HG03457 (cell line): Measurements from ENCODE around the gene IGSF21.

Experiments used
- ATAC-seq: cut with Tn5 transposase; IDR thresholded peaks from one replicate; pipeline ENCODE4 v1.9.1; 2021; ENCODE audit warnings: moderate number of reproducible peaks; ENCODE audit not compliant: unreplicated experiment

IGSF21 gene

DNA sequence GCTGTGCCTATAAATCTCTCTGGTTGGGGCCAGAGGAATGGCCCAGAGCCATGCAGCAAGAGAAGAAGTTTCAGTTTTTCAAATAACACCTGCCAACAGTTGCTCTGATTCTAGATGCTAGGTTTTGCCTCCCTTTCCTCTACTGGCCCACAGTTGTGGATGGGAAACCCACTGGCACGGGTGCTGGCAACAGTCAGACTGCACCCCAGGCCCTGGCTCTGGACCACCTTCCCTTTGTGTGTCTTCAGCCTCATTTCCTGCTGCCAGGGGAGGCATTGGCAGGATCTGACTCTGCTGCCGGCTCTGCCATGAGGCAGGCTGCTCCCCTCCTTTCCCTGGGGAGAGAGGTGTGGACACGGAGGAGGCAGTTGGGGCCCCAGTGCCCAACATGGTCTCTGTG is 142.0 kb downstream of the IGSF21 start:
- no peak for ATAC-seq

DNA sequence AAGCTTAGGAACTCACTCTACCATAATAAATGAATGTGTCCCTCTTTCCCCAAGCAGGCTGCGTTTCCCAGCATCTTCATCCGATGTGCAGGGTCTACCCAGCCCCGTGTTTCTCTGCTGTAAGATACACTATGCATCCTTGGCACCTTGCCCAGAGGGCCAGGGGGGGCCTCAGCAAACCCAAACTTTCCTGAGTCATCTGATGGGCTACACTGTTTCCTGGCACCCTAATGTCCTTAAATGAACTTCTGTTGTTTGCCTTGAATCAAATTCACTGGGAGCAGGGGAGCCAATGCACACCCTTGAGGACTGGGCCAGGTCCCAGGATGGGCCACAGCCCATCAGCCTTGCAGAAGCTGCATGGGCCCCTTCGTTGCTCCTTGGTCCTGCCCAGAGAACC is 145.5 kb downstream of the IGSF21 start:
- ATAC-seq, result no peak

DNA sequence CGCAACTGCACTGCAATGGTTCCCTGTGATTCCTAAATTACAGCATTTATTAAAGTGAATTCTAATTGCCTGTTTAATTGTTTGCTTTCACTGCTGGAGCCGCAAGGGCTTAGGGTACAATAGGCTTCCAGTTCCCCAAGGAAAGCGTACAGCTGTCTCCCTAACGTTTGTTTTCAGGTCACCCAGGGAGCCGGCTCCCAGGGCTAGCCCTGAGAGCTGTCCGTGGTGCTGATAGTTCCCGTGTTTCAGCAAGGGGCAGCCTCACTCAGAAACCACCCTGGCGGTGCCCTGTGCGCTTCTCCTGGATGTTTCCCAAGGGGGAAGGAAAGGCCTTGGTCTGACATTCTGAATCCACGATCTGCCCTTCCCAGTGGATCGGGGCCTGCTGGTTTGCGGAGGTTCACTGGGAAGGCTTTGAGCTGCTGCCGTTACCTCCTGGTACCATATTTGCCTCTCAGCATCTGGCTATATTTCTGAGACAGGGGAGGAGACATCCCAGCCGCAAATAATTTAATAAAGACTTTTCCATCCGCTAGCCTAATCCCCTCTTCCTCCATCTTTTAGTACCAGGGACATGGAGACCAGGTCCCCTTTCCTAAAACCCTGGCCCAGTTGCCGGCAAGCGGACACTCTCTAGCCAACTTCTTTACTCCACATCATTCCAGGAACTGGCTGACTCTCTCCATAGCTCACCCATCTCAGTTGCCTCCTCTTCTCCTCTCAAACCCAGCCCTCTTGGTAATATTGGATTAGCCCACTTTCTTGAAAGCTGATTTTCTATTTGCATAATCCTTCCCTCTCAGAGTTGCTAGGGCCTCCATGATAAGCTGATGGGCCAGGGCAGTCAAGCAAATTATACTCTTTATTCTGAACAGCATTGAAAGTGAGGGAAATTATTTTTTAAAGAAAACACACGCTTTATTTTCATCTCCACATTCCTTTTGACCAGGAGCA is 149.0 kb downstream of the IGSF21 start:
- ATAC-seq, result no peak

DNA sequence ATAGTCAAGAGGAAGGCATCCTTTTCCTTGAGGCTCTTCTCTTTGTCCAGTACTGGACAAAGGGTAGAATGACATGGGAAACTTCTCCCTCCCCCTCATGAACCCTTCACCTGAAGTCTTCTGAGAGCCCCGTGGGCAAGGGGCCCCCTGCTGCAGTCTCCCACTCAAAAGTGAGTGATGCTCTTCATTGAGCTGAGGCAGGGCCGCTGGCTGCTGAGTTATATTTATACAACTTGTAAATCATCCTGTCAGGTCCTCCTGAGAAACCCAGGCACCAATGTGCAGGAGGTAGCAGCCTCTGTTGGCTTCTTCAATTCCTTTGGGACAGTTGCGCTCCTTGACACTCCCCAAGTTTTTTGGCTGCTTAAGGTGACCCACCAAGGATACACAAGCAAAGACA is 150.2 kb downstream of the IGSF21 start:
- ATAC-seq, result no peak

DNA sequence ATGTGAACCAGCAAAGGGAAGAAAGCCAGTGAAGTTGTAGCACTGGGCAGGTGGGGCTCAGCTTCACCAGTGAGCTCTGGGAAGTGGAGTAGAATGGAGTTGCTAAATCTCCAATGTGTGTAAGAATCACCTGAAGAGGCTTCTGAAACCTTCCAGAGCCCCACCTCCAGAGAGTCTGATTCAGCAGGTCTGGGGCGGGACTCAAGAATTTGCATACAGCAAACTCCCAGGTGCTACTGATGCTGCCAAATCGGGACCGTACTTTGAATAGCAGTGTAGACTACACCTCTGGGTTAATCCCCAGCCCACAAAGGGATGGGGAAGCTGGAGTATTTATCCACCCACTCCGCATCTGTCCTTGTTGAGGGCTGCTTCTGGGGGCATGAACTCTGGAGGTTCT is 154.3 kb downstream of the IGSF21 start:
- ATAC-seq, result no peak

DNA sequence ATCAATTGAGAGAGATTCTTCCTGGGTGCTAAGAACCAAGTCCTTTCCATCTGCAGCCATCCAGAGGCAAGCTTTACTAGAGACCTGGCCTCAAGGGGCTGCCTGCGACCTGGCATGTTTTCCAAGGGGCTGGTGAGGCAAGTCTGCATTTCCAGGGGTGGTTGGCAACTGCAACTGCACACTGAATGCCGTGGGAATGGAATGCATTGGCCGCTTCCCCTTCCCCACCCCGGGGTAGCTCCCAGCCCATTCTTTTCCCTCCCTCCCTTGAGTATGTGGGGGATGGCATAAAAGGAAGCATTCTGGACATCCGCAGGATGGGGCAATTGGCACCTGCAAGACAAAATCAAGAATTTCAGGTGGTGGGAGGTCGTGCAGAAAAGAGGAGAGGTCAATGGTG is 155.1 kb downstream of the IGSF21 start:
- no peak for ATAC-seq

DNA sequence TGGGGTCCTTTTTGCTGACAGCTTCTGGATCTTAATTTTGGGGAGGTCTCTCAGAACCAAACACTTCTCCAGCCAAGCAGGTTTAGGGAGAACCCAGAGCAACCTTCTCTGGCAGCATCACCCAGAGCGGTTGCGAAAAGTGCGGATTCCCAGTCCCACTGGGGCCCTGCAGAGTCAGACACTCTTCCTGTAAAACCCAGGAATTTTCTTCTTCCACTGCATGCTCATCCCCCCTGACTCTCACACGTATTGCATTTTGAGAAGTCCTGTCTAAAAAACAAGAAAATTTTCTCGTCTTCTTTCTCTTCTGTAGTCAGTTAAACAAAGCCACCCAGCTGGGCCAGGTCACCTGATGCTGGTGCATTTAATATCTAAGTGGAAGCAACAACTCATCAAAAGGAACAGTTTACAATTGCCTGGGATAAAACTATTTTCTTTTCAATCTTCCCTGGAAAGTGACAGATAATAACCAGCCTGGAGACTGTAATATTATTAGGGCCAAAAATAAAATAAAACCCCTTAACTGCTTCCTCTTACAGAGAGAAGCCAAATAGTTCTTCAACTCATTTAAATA is 156.0 kb downstream of the IGSF21 start:
- ATAC-seq, result no peak

DNA sequence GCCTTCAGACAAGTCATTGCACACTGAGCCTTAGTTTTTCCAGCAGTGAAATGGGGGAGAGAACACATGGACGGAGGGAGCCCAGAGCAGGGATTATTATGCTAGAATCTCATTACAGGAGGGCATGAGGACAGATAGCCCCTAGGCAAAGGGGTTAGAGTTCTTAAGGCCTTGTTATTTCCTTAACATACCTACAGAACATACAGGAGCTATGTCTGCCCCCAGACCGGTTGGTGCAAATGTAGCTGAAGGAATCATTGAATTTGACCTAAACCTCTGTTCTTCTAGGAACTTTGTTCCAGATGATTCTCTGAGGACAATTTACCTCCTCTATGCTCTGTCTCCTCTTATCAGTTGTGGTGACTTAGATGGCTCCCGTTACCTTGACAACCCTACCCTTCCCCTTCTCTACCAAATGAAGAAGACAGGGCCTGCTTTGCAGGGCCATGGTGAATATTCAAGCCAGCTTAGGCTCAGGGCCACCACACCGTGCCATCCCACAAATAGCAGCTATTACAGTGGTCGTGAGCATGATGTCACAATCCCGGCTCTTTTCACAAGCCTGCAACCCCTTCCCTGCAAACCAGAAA is 156.9 kb downstream of the IGSF21 start:
- ATAC-seq, result no peak

DNA sequence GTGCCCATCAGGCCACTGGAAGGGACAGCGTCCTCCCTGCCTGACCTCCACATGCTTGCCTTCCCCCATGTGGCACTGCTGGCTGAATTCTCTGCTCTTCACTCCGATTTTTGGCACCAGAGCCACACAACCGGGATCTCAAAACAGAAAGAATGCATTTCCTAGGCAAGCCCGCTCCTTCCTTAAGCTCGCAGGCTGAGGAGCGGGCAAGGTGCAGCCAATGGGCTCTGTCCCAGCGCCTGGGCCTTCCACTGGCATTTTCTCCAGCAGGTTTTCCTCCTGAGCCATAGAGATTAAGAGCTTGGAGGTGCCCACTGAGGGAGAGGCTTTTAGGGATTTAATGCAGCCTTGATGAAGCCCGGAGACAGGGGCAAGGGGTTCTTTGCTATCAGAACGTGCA is 158.0 kb downstream of the IGSF21 start:
- ATAC-seq, result no peak

DNA sequence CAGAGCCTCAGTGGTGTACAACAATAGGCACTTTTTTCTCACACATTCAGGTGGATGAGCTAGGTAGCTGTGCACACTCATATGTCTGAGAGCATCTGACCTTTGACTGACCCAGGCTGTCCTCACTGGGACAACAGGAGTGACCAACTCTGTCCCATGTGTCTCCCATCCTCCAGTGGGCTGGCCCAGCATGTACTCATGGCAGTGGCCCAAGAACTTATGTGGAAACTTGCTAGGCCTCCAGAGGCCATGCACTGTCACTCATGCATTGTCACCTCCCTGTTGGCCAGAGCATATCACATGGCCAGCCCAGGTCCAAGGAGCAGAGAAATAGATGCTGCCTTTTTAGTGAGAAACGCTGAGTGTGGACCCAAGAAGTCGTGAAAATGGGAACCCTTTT is 158.8 kb downstream of the IGSF21 start:
- no peak for ATAC-seq

DNA sequence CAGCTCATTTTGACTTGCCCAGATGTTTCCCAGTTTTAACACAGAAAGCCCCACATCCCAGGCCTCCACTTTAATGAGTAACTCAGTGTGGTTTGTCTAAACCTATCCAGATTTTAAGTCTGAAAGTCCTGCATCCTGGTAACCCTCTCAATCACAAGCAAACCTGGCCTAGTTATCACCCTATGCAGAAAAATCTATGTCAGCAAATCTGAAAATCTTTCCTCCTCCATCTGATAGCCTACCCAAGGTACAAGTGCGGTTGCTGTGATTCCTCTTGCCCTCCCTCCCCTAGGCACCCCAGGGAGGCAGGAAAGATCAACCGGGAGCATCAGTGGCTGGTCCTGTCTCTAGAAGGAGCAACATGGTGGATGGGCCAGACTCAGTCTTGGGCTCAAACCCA is 163.7 kb downstream of the IGSF21 start:
- ATAC-seq, result no peak

DNA sequence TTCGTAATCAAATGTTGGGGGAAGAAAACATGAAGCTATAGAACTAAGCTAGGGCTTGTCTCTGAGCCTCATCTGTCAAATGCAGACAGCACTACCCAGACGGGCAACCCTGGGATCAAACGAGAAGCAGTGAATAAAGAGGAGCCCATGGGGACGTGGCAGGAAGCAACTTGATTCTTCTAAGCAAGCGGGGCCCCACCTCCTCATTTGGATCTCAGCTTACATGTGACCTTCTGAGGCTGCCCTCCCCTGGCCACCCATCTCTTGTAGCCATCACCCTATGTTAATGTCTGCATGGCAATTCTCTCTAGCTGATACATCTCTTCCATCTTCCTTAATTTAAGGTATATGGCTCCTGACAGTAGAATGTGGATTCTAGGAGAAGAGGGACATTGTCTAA is 171.3 kb downstream of the IGSF21 start:
- no peak for ATAC-seq

DNA sequence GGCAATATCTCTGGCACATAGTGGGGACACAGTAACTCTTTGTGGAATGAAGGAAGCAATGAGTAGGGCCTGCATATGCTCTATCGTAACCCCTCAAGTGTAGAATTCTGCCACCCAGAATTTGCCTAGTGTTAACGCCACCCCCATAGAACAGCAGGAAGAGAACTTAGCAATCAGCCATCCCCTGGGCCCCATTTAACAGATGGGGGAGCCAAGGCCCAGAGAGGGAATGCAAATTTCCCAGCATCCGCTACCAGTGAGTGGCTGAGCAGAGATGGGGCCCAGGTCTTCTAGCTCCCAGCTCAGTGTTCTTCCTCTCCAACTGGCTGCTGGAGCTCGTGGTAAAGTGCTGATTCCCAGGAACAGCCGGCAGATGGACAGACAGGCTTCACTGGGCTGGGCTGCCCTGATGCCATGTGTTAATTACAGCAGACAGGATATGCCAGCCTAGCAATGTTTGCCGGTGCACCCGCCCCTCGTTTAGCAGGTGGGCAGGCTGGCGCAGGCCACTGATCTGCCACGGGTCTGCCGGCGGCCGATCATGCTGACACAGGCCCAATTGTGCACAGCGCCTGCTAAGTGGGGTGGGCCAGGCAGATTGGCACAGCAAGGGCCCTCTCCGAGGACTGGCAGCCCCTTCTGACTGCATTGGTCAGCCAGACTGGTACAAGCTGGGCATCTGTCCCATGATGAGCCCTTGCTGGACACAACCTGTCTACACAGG is 171.9 kb downstream of the IGSF21 start:
- no peak for ATAC-seq

DNA sequence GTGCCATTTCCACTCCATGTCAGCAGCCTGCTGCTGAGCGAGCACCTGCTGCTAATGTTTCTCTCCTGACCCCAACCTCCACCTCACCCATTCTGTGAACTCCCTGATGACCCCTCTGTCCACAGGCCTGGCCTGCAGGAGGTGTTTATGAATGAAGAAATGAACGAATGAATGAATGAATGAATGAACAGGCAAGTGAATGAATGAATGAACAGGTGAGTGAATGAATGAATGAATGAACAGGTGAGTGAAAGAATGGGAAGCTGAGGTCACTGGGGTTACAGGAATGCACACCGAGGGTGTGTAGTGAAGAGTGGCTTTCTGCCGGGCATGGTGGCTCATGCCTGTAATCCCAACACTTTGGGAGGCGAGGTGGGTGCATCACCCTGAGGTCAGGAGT is 173.4 kb downstream of the IGSF21 start:
- no peak for ATAC-seq

DNA sequence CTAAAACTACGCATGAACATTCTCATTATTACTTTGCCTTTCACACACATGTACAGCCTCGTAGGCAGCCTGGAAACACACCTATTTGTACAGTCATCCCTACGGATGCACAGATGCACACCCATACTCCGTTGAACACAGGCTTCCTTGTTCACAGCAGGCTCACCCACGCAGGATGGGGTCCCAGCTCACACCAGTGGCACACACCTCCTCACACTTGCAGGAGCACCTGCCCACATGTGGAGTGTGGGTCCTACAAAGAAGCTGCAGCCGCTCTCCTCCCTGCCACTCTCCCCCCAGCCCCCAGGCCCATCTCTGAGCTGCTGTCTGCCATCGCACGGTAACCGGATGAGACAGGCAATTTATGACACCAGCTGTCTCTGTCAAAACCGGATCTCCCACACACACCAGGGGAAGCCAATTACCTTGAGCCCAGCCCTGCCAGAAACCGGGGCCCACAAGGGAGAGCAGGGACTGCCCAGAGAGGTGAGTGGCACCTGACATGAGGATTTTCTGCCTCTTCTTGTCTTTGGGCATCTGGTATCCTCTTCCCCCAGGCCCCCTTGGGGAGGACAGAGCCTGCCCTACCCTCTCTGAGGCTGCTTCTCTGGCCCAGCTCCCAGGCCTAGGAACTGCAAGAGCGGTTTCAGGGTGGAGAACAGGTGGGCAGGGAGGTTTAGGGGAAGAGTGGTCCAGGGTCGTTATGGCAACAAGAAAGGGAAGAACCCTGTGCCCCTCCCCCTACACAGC is 175.4 kb downstream of the IGSF21 start:
- ATAC-seq, result no peak

DNA sequence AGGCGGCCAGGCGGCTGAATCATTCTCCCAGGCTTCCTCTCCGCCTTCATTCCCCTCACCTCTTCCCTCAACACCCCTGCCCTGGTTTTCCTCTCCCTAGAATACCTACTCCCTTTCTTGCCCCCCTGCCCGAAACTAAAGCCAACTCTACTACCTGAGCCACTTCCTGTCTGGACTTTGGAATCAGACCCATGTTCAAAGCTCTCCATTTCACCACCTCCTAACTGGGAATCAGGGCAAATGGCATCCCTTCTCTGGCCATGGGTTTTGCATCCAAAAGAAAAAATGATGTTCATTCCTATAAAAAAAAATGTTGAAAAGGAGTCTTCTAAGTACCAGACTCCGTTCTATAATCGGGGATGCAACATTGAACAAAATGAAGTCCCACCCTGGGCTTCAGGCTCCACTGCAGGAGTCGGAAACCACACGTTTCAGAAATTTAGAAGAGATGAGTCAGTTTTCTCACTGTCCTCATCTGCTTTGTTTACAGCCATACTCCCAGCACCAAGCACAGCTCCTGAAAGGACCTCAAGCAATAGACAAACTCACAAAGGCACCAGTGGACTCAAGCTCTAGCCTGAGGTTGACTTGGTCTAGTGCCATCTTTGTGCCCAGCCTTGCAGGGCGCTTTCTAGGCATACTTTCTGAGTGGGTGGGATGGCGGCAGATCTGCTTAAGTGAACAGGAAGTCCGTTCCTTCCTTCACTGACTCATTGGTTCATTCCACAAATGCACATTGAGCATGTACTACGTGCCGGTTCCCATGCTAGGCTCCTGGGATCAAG is 176.2 kb downstream of the IGSF21 start:
- ATAC-seq, result no peak

DNA sequence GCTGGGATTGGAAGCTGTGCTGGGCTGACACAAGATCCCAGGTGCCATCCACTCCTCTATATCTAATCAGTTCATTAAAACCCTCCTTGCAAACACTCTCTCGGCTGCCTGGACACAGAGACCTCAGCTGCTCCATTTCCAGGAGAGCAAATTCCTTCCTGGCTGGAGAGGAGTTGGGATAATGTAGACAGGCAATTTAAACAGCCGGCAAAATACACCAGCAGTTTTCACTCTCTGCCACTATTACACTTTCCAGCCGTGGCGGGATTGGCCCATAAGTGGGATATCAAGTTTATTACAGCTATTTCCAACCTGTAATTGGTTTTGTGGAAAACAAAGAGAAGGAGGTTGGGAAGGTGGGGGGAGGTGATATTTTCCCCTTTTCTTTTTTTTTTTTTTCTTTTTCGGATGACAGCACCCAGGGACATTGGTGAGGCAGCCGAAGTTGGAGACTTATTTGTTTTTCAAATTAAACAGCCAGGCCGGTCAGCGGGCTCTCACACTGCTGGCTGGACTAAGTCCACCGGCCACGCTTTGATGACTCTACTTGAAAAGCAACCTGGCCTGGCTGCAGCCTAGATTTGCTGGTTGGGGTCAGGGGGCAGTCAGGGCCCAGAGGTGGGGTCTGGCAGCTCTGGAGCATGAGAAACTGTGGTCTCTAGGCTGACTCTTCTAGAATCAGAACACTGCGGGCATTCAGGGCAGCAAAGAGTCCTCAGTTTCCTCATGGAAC is 177.4 kb downstream of the IGSF21 start:
- ATAC-seq, result no peak

DNA sequence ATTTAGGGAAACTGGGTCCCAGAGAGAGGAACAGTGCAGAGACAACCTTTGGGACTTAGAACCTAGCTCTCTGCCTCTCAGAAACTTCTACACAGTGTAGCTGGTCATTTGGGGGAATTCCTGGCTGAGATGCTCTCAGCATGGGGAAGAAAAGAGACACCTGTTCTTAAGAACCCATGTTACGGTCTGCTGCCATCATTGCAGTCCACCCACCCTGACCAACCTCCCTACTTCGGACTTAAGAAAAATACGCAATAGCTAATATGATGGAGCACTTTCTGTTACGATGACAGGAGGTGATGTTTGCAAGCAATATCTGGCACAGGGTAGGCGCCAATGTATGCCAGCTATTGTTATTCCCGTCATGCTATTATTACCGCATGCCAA is 177.9 kb downstream of the IGSF21 start:
- ATAC-seq, result no peak

DNA sequence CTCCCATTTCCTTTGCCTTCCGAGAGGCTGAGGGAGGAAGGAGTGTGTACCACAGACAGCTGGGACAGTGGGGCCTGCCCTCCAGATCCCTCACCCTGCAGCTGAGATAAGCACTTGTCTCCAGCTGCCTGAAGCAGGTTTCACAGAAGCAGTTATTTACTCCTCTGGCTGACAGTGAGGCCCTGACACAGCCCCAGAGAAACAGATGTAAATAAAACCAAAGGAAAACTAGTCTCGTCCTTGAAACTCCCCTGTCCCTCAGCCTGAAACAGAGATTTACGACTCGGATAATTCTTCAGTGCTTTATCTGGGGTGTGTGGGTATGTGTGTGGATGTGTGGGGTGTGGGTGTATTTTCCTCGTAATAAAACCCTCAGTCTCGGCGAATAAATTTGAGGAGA is 181.1 kb downstream of the IGSF21 start:
- no peak for ATAC-seq
